ENCODE results near the gene DCBLD1. TPM values are rescaled to one million over a fixed set of nuclear protein-coding genes. Genes with fewer than 3 reads are reported as not detected.

DCBLD1 gene
- polyA plus RNA-seq, 3 donors: 2.9 to 3.3 (median 3.1) TPM

DNA sequence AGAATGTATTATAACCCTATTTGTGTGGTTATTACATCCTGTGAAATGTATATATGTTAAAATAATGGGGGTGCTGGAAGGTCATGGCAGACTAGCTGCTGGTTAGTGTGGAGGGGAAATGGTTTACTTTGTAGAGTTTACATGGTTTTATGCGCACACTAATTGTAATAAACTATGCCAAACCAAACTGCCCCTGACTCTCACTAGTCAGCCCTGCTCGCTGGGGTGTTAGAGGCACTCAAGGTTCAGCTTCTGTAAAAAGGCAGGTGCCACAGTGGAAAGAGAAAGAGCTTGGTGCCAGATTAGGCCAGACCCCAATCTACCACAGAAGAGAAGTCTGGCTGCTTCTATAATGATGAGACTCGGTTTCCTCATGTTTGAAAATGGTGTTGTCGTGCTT, 67.1 kb downstream of the DCBLD1 start:
- H3K9ac ChIP-seq (ENCODE audit: insufficient read depth, low read length, poor library complexity, severe bottlenecking): no peak overlapping the region
- H3K4me3 ChIP-seq (replicated peaks in 1 of 3; ENCODE audit: low read depth in 2 of 3, low read length in 3 of 3): no peak overlapping the region
- TF ChIP-seq, protein P1, sequence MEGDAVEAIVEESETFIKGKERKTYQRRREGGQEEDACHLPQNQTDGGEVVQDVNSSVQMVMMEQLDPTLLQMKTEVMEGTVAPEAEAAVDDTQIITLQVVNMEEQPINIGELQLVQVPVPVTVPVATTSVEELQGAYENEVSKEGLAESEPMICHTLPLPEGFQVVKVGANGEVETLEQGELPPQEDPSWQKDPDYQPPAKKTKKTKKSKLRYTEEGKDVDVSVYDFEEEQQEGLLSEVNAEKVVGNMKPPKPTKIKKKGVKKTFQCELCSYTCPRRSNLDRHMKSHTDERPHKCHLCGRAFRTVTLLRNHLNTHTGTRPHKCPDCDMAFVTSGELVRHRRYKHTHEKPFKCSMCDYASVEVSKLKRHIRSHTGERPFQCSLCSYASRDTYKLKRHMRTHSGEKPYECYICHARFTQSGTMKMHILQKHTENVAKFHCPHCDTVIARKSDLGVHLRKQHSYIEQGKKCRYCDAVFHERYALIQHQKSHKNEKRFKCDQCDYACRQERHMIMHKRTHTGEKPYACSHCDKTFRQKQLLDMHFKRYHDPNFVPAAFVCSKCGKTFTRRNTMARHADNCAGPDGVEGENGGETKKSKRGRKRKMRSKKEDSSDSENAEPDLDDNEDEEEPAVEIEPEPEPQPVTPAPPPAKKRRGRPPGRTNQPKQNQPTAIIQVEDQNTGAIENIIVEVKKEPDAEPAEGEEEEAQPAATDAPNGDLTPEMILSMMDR (IDR thresholded peaks at IDR 0.05): no peak
- H3K36me3 ChIP-seq (replicated peaks in 1 of 2; ENCODE audit: control insufficient read depth in 1 of 2, insufficient read depth in 2 of 2, low read length in 2 of 2): no peaks in the 10 kb centered on the region
- intact Hi-C loops (cut with micrococcal nuclease): loop anchor here in 1 of 2 donors (10.0 kb wide), 1 partner anchor 205 kb away; no protein-coding TSS in a partner anchor
- no peaks in the 10 kb centered on the region for H3K9me3 ChIP-seq (replicated peaks in 1 of 2; ENCODE audit: control insufficient read depth in 1 of 2, insufficient read depth in 1 of 2, low read length in 2 of 2)
- no peak overlapping the region for H2AFZ ChIP-seq (ENCODE audit: insufficient read depth, low read depth, low read length, poor library complexity, severe bottlenecking)
- no CpG with 5 or more reads among the region's 4 CpGs for WGBS (ENCODE audit: insufficient coverage)
- peaks cover 0 to 5% of the 10 kb centered on the region in 2 donors for H3K27me3 ChIP-seq (ENCODE audit: control insufficient read depth in 2 of 2, insufficient read depth in 2 of 2, low read length in 2 of 2)
- peaks cover 22 to 25% of the 10 kb centered on the region in 2 donors for H3K36me3 Mint-ChIP-seq
- no peaks in the 10 kb centered on the region for H3K9me3 Mint-ChIP-seq
- no peak overlapping the region for H3K4me2 ChIP-seq (replicated peaks; ENCODE audit: extremely low read depth, low read length, poor library complexity, severe bottlenecking)
- H3K4me1 Mint-ChIP-seq: peaks cover 12% of the 10 kb centered on the region
- no peak overlapping the region for H3K27ac ChIP-seq (ENCODE audit: low read depth in 1 of 2, low read length in 2 of 2)
- no peak for DNase-seq
- no peaks in the 10 kb centered on the region for H3K79me2 ChIP-seq (ENCODE audit: insufficient read depth, low read length)
- H4K20me1 ChIP-seq (ENCODE audit: insufficient read depth, low read length): no peaks in the 10 kb centered on the region
- H3K4me3 Mint-ChIP-seq: no peak overlapping the region
- H3K4me1 ChIP-seq (ENCODE audit: control insufficient read depth in 1 of 2, insufficient read depth in 2 of 2, low read length in 2 of 2): peaks cover 7 to 14% of the 10 kb centered on the region in 2 donors
- H3K27ac Mint-ChIP-seq: no peak overlapping the region
- peaks cover 4 to 15% (median 9%) of the 10 kb centered on the region in 3 donors for H3K27me3 Mint-ChIP-seq (ENCODE audit: low read depth in 3 of 3)

DNA sequence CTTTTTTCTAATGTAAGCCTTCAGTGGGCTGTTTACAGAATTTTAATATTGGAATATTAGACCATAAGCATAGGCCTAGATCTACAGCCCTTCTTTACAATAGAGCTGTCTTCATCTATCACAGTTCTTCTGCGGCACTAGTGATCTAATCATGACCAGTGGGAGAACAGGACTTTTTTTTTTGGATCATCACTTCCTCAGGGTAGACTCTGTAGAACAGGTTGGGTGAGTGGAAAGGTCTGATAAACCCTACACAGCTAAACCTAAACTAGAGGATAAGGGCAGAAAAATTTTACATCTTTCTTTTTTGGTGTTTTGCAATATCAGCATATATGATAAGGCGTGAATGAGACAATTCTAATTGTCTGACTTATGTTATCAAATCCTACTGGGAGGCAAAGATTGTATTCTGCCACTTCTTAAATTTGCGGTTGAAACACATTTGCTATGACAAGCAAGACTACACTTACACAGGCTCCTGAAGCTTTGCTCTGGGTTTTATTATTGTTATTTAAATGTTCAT, 67.7 kb downstream of the DCBLD1 start:
- Histone ChIP-seq H3K79me2 (ENCODE audit: insufficient read depth, low read length) (no peaks in the 10 kb centered on the region), H3K4me2 (replicated peaks; ENCODE audit: extremely low read depth, low read length, poor library complexity, severe bottlenecking) (no peak overlapping the region), H3K4me1 (ENCODE audit: control insufficient read depth in 1 of 2, insufficient read depth in 2 of 2, low read length in 2 of 2) (peaks cover 7 to 14% of the 10 kb centered on the region in 2 donors), H3K4me3 (replicated peaks in 1 of 3; ENCODE audit: low read depth in 2 of 3, low read length in 3 of 3) (no peak overlapping the region), H3K27ac (ENCODE audit: low read depth in 1 of 2, low read length in 2 of 2) (no peak overlapping the region), H4K20me1 (ENCODE audit: insufficient read depth, low read length) (no peaks in the 10 kb centered on the region), H3K9me3 (replicated peaks in 1 of 2; ENCODE audit: control insufficient read depth in 1 of 2, insufficient read depth in 1 of 2, low read length in 2 of 2) (no peaks in the 10 kb centered on the region), H3K9ac (ENCODE audit: insufficient read depth, low read length, poor library complexity, severe bottlenecking) (no peak overlapping the region), H3K36me3 (replicated peaks in 1 of 2; ENCODE audit: control insufficient read depth in 1 of 2, insufficient read depth in 2 of 2, low read length in 2 of 2) (no peaks in the 10 kb centered on the region), H2AFZ (ENCODE audit: insufficient read depth, low read depth, low read length, poor library complexity, severe bottlenecking) (no peak overlapping the region), H3K27me3 (ENCODE audit: control insufficient read depth in 2 of 2, insufficient read depth in 2 of 2, low read length in 2 of 2) (peaks cover 0 to 5% of the 10 kb centered on the region in 2 donors)
- H3K4me1 Mint-ChIP-seq: peaks cover 12% of the 10 kb centered on the region
- H3K27ac Mint-ChIP-seq: no peak overlapping the region
- H3K27me3 Mint-ChIP-seq (ENCODE audit: low read depth in 3 of 3): peaks cover 5 to 16% (median 9%) of the 10 kb centered on the region in 3 donors
- no peak overlapping the region for H3K4me3 Mint-ChIP-seq
- no peaks in the 10 kb centered on the region for H3K9me3 Mint-ChIP-seq
- DNase-seq: no peak
- H3K36me3 Mint-ChIP-seq: peaks cover 18 to 25% of the 10 kb centered on the region in 2 donors
- intact Hi-C loops (cut with micrococcal nuclease): loop anchor here in 1 of 2 donors (10.0 kb wide), 1 partner anchor 205 kb away; no protein-coding TSS in a partner anchor
- no CpG with 5 or more reads among the region's 3 CpGs for WGBS (ENCODE audit: insufficient coverage)
- TF ChIP-seq, protein P1 (IDR thresholded peaks at IDR 0.05): no peak

Measured in CD14-positive monocyte (primary cell).